ENCODE data around the gene PTGR3.

The PTGR3 gene

DNA sequence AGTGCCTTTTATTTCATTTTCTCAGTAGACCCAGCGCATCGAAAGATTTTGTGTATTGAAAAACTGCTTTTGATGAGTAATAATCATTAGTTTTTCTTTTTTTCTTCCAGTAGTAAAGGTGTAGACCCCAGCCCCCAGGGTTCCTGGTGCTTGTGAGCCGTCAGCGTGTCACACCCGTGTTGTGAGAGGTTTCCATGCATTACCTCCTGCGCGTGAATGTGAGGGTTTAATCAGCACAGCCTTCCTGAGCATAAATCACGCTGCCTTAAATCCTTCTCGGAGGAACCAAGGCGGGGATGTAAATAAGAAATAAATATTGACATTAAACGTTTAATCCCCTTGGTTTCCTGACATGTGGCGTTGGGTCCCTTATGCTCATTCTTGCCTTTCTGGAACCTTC lies 26.0 kb upstream of the PTGR3 start:
- no peak for DNase-seq

DNA sequence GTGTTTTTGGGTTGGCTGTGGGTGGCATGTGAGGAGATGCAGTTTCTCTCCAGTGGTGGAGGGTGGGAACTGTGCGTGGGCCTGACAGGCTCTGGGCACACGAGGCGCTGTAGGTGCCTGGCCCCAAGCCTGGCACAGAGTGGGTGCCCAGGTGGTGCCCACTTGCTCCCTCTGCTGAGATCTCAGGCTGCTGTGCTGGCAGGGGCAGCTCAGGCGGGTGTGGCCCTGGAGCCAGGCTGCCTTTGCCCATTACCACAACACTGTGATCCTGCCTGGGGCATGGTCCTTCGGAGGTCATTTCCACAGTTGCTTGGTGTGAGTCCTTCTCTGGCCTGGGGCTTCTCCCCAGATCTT lies 22.1 kb upstream of the PTGR3 start:
- DNase-seq, result no peak

DNA sequence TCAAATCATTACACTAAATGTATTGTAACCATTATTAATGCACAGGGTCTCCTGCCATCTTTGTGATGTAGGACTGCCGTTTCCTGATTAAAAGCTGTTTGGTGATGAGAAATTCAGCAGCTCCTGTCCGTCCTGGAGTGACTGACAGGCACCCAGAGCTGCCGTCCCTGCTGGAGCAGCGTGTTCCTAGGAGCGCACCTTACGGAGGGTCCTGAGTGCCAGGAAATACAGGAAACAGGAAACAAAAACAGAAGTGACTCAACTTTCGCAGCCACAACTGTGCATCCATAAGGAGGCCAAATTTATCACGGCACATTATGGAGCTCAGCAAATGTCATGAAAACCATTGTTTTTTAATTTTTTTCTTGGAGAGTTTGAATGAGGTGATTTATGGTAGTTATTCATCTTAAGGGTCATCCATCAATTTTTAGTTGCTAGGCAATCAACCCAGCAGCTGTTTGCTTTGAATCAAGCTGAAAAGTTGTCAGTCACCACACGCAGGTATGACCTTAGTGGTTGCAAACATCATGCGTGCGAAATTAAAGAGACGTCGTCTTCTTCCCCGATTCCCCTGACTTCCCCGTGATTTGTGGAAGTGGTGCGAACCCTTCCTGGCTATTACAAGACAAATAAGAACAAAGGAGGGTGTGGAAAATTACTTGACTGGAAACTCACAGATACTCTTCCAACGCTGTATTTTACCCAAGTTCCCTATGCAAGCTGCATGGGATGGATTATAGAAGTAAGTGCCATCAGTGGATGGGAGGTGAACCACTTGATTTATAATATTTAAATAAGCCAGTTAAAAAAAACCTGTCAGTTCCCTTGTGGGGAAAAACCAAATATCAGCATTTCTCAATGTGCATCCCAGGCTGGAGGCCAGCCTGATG lies 21.5 kb upstream of the PTGR3 start:
- no peak for DNase-seq

DNA sequence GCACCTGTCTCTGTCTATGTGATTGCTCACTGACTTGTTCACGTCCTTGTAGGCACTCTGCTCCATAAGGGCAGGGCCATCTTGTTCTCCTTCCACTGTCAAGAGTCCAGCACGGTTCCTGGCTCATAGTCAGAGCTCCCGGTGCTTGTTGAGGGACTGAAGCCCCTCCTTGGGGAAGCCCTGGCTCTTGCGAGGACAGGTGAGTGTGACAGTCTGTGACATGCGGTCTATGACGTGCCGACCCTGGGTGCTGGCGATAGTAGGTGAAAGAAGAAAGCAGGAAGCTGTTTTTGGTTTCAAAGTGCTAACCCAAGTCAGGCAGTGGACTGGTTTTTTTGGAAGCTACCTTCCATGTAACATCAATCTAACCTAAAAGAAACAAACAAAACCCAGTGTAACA lies 20.5 kb upstream of the PTGR3 start:
- DNase-seq, result no peak

DNA sequence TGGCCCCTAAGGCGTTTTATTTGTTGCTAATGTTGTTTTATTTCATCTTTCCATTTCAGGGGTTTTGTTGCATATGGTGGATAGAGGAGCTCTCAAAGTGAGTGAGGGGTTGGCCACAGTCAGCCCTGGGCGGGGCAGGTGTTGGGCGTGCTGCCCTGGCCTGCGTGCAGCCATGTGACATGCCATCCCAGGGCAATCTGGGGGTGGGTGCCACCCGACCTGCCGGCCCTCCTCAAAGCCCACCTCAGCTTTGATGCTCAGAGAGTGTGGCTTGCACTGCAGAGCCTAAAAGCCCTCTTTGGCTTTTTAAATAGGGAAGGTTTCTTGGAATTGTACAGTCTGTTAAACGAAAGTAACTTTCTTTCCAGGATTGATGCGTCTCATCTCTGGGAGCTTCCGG lies 20.0 kb upstream of the PTGR3 start:
- DNase-seq, result no peak

DNA sequence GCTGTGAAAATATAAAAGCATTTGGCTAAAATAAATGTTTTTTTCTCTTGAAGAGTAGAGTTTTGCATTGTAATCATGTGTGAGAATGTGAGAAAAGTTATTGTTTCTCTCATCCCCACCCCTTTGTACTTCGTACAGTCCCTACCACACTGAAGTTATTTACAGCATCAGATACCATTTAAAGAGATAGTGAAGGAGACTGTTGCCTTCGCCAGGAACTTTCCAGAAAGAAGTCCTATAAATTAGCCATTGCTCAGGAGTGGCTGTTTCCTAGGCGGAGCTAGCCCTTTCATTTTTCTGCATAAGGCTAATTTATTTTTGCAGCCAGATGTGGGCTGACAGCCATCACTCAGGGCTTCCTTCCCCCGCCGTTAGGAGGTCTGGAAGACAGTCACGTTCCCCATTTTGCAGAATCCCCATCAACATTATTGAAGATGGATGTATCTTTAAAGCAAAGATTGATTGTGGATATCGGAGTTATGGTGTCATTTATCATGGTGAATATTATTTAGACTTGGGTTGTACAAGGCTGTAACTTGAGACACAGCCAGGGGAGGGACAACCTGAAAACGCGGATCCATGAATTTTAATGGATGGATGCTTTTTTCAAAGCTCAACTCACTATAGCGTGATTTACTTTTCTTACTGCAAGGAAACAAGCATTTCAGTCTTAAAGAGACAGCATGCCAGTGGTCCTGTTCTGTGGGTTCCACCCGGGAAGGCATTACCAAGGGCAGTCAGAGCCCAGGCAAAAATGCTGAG lies 18.8 kb upstream of the PTGR3 start:
- no peak for DNase-seq

DNA sequence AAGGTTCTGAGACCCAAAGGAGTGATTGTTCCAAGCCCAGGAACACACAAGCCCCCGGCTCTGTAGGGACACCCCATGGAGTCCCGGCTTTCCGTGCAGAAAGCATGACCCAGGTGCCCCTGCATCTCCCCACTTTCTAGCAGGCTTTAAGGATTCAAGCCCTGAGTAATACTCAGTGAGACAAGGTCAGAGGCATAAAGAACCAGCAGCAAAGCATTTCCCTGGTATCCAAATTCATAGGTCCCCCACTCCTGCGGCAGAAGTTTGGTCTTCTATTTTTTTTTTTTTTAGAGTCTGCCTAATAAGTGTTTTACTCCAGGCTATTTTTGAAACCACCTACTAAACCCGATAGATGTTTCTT lies 18.0 kb upstream of the PTGR3 start:
- DNase-seq, result no peak

DNA sequence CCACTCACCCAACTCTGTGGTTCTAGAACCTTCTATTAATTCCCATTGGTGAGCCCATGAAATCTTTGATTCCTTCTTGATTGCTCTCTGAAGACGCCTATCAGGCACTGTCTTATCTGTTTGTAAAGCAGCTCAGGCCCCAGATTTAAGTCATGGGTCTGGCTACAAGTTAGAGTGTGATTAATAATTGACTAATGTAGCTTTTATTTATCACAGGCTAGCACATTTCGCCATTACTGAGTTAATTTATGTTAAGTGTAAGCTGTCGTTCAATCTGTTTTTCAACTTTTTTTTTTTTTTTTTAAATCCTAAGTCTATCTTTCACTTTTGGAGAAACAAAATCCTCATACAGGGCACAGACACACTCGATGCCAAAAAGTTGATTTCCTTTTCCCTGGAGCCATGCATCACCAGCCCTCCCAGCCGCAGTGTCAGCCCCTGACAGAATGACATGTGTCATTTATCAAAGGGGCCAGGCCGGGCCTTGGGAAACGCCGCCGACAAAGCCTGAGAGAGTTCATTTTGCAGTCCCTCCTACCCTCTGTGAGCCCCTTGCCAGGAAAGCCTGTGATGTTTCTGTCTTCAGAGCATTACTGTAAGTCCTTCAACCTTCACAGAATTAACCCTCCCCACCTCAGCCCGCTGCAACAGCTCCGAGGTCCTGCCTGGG lies 17.5 kb upstream of the PTGR3 start:
- DNase-seq, result no peak

DNA sequence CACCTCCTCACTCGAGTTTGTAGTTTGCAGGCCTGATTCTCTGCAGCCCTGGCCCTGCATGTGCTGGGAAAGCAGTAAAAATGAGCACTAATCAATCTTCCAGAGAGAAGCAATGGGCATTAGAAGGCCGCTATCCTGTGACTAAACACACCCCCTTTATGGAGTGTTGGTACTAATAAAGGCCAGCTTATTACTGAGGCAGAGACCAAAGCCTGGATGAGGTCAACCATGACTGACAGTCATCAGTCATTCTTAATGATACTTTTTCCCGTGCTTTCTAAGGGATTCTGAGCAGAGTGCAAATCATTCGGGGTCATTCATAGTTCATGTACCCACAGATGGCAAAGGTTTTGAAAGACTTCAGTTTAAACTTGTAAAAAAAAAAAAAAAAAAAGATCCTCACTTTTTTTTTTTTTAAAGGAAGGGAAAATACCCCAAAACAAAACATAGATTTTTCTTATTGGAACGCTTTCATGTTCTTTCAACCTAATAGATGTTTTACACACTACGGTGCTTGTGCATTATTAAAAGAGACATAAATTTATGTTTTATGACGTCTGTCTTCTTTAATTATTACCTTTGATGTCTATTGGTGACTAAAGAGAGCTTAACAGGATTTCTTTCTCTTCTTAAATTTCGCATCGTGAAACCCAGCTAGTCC lies 14.9 kb upstream of the PTGR3 start:
- DNase-seq, result no peak

DNA sequence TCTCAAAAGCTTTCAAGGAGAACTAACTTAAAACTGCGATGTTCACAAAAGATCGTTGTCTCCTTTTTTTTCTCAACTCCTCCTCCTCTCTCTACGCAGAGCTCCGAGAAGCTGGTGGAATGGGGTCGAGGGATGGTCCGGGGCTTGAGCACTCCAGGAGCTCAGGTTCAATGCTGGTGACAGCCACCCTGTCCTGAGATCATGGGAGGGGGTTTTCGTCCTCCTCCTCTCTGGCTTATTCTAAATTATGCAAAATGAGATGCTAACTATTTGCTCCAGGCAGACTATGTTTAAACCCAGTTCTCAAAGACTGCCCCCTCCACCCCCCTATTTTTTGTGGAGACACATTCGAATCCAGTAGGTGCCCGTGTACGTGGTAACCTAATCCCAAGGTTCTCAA lies 13.5 kb upstream of the PTGR3 start:
- no peak for DNase-seq

DNA sequence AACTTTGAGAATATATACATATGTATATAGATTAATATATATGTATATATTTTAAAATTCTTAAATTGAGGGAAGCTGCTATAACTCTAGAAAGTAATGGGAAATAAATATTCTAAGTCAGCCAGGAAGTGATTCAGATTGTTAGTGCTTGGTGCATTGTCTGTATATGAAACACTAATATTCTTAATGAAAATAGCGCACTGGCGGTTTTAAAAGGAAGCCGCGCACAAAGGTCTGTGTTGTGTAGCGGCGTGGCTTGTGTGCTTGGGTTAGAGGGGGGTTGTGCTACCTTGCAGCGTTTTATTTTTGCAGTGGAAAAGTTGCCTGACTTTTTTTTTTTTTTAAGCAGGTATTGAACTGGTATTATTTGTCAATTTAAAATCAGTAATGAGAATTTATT lies 13.0 kb upstream of the PTGR3 start:
- DNase-seq, result no peak

DNA sequence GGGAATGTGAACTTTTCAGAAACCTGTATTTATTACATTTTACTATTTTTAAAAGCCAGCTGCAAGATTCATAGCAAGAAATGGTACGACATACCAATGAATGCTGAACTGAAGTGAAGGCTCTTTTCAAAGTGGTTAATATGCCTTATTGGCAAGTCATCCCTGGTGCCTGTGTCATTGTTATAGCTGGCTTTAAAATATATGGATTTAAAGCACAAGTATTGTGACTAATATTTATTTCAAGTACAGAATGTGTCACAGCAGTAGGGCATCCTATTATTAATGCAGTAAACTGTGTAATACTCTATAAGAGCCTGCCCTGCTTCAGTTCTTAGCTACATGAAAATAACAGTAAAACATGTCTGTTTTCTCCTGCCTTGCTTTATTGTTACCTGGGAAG lies 12.5 kb upstream of the PTGR3 start:
- no peak for DNase-seq

DNA sequence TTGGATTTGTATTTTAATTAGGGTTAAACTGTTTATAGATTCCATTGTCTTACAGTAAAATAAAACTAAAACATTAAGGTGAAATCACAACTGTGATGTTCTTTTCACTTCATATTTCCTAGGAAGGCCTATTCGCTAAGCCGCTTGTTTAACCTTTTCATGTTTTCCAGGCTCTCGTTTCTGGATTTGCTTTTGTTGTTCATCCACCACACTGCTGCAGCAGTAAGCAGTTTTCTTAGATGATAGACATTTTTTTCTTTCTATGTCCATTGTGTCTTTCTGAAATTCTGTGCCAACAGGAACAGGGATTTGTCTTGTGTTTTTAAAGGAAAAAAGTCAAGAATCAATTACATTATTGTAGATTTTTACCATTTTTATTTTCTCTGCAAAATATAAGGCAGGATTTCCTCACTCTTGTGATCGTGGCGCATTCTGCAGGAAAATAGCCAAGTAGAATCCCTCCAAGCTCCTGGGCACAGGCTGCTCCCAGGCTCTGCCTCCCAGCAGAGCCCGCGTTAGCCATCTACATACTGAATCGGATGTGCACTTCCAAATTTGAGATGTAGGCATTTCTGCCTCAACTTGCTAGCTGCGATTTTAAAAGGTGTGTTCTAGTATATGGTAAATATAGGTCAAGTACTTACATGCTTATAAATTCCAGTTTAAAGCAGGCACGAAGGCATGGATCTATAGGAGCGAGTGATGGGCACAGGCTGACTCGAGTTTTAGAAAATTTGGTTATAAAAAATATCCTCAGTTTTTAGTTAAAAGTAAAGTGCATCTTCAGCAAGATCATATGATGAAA lies 11.8 kb upstream of the PTGR3 start:
- DNase-seq, result no peak

DNA sequence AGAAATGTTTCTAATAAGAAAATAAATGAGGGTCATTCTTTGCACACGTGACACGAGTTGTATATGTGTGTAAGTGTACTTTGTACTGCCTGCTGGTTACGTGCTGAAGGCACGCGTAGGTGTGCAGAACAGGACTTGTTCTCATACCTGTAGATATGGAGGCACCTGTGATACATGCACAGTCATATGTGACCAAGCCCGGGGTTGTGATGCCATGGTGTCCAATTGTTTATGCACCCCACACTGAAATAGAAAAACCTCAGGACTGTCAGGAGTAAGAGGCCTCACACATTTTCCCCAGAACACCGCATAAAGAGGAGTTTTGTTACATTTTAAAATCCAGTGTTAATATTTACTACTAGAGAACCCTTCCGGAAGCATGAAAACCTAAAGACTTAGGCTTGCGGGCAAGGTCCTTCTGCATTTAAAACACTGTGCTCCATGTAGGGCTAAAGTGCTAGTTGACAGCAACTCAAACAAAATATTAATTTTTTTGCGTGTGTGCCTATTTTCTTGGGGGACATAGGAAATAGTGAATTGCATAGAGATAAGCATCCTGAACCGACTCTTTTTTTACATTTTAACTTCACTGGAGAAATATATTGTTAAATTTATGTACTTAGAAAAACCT lies 10.9 kb upstream of the PTGR3 start:
- DNase-seq, result no peak

DNA sequence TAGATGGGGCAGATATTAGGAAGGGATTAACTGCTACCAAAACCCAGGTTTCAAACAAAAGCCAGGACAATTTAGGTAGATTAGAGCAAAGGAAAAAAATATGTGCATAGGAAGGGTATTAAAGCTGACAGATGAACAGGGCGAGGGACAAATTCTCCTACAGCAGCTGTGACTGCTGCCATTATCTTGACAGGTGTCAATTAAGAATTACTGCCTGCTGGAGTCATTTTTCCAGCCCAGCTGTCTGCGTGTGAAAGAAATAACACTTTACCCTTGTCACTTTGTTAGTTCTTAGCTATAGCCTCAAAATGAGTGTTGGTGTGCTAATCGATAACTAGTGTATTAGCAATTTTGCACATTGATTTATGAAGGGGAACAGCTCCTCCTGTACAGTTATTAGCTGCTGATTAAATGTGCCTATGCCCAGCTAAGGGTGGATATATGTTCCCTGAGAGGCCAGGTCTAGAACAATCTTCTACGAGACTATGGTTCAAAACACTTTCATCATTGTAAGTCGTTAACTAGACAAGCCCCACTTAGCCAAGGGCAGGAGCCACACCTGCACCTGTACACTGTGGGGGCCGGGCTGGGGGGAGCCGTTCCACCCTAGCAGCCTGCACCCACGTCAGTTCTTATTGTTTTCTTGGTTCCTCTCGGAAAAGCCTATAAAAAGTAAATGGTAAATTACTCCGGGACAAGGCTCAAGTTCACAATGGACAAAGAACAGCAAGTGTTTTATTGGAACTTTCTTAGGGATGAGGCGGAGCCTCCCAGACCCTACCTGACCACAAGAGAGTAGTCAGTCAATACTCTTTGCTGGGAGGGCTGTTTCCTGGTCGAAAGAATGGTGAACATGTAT lies 9.4 kb upstream of the PTGR3 start:
- DNase-seq, result no peak

DNA sequence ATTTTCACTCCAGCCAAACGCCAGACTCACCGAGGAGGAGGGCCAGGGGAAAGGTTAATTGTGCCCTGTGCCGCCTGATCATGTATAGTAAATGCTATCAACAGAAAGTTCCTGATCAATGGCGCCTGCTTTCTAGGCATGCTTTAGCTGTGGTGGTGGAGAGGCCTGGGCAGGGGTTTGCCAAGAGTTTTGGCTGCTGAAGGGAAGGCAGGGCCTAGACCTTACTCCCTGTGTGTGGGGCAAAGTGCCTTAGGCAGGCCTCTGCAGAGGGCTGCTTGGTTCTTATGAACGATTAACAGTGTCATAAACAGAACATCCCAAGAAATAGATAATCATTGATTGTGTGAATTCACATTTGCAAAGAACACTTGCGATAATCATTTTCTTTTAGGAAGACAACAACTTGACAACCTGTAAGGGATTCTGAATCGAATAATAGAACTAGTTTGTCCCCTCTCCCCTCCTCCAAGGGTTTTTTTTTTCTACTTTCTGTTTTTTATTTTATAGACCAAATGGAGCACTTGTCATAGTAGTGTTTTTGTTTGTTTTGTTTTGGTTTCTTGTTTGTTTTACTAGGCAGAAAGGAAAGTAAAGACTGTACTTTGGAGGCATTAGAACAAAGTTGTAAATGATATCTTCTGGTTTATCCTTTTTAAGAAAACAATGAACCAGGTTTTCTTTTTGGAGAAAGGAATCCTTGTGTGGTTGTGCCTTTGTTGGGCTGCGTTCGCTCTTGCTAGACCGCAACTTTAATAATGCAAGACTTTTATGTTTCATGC lies 8.2 kb upstream of the PTGR3 start:
- no peak for DNase-seq

DNA sequence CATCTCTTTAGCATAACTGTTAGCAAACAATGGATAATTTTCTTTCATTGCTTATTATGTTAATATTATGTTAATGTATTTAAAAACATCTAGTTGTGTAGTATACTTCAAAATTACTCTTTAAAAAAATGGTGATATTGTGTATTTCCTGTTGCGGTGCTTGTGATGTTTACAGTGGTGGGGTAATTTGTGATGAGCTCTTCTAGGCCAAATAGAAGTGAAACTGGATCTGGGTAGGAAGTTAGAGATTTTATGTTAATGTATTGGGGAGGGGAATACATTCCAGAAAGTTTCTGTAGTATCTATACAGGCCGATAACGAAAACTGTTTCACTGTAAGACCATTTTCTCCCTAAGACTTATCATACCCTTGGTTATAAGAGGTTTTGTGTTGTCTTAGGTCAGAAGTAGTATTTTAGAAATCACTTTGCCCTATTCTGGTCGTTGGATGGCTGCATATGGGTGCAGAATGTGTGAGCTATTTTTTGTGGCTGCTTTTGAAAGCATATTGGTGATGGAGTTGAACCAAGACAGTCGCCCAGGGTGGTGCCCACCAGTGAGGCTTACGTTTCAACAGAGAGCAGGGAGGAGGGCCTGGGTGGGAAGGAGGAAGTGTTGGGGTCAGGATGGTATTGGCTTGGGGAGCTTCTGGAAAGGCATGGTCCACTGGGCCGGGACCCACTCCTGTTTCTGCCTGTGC lies 7.4 kb upstream of the PTGR3 start:
- peak in 1 of 2 donors; percentile 33 for DNase-seq

DNA sequence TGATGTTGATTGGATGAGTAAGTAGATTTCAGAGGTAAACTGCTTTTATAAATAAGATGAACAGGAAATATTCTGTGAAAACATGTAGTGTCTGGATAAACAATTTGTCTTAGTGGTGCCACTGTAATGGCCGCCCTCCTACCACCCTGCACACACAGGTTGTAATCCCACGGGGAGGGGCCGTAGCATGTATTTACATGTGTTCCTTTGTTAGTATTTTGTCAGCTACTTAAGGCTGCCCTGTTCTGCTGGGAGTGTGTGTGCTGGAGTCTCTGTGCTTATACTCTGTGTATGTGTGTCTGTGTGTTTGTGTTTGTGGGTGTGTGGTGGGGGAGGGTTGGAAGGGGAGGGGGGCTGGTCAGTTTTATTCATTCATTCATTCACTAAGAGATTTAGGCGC lies 6.7 kb upstream of the PTGR3 start:
- DNase-seq, result no peak

DNA sequence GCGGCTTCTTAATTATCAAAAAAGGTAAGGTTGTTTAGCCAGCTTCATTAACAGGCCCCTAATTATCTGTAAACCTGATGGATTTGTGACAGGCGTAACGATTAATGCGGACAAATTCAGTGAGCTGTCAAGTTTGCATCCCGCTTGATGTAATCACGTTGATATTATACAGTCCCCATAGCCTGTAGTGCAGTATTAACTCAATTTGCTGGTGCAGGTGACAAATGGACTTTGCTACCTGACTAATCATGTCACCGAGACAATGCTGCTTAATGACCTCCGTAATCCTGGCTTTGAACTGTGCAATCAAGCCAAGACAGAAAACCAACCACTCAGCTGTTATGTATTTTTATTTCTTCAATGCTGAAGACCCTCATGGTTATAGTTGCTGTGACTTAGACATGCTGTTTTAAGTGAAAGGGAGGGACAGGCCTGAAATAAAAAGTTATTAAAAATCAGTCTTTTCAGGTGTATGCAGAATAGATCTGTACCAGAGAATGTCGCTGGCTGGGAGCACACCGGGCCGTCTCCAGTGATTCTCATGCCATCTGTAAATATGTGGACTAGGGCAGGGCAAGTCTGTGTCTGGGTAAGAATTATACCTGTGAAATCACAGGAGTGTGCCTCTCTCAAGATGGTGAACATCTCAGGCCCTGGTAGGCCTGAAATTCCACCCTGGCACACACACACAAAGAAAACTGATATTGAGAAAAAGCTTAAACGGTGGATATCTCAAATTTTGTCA lies 6.0 kb upstream of the PTGR3 start:
- DNase-seq, result no peak

All from bone marrow (tissue), 2 donors.